Measurements from ENCODE around the gene TLR4. TPM values are rescaled to one million over a fixed set of nuclear protein-coding genes. Genes with fewer than 3 reads are reported as not detected.

The TLR4 gene
- polyA plus RNA-seq, 1 donor from 2014 or later: 0.07 TPM

DNA sequence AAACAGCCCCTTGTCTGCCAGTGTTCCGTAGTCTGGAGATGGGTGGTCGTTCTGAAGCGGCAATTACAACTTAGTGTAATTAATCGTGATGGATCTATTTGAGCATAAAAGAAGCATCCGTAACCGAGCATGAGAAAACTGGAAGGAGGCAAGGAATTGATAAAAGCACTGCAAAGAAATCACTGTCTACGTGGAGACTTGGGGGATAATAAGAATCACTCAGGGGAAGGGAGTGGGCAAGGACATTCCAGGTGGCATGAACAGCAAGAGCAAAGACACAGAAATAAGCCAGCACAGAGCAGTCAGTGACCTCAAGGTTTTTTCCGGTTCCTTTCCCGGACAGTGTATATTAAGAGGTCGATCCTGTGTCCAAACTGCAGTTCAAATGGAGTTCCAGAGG is 35.0 kb downstream of the TLR4 start:
- no peaks in the 10 kb centered on the region for H3K36me3 ChIP-seq (ENCODE audit: insufficient read depth, low read length)
- H3K4me3 ChIP-seq (ENCODE audit: low read length): peak overlapping the region; percentile 56
- H2AFZ ChIP-seq (ENCODE audit: low read depth, low read length): no peak overlapping the region
- H4K20me1 ChIP-seq (ENCODE audit: insufficient read depth): no peaks in the 10 kb centered on the region
- peaks cover 29% of the 10 kb centered on the region for H3F3A ChIP-seq (ENCODE audit: insufficient read depth, low read length, poor library complexity, severe bottlenecking)
- H3K27me3 ChIP-seq (ENCODE audit: insufficient read depth, low read depth, low read length): no peaks in the 10 kb centered on the region
- peak overlapping the region; percentile 69 for H3K4me2 ChIP-seq (ENCODE audit: low read length)
- no peak for TF ChIP-seq POLR2AphosphoS5 (IDR thresholded peaks at IDR 0.05)
- TF ChIP-seq EZH2 (IDR thresholded peaks at IDR 0.05; ENCODE audit: borderline replicate concordance, insufficient read depth, low read length, poor library complexity, severe bottlenecking): no peak
- TF ChIP-seq TAF1 (IDR thresholded peaks at IDR 0.05; ENCODE audit: low read depth): no peak
- TF ChIP-seq, protein P1, sequence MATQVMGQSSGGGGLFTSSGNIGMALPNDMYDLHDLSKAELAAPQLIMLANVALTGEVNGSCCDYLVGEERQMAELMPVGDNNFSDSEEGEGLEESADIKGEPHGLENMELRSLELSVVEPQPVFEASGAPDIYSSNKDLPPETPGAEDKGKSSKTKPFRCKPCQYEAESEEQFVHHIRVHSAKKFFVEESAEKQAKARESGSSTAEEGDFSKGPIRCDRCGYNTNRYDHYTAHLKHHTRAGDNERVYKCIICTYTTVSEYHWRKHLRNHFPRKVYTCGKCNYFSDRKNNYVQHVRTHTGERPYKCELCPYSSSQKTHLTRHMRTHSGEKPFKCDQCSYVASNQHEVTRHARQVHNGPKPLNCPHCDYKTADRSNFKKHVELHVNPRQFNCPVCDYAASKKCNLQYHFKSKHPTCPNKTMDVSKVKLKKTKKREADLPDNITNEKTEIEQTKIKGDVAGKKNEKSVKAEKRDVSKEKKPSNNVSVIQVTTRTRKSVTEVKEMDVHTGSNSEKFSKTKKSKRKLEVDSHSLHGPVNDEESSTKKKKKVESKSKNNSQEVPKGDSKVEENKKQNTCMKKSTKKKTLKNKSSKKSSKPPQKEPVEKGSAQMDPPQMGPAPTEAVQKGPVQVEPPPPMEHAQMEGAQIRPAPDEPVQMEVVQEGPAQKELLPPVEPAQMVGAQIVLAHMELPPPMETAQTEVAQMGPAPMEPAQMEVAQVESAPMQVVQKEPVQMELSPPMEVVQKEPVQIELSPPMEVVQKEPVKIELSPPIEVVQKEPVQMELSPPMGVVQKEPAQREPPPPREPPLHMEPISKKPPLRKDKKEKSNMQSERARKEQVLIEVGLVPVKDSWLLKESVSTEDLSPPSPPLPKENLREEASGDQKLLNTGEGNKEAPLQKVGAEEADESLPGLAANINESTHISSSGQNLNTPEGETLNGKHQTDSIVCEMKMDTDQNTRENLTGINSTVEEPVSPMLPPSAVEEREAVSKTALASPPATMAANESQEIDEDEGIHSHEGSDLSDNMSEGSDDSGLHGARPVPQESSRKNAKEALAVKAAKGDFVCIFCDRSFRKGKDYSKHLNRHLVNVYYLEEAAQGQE (IDR thresholded peaks at IDR 0.05; ENCODE audit: borderline replicate concordance): no peak
- TF ChIP-seq RAD21 (conservative IDR thresholded peaks at IDR 0.05): no peak
- peak overlapping the region; percentile 96 for H3K27ac ChIP-seq (ENCODE audit: low read length)
- no peaks in the 10 kb centered on the region for H3K9me2 ChIP-seq (ENCODE audit: insufficient read depth, low read length)
- H3K9ac ChIP-seq (ENCODE audit: low read length): peak overlapping the region; percentile 66
- H3K9me3 ChIP-seq (ENCODE audit: low read length): no peaks in the 10 kb centered on the region
- H3K79me2 ChIP-seq (replicated peaks; ENCODE audit: insufficient read depth, low read length): no peaks in the 10 kb centered on the region

DNA sequence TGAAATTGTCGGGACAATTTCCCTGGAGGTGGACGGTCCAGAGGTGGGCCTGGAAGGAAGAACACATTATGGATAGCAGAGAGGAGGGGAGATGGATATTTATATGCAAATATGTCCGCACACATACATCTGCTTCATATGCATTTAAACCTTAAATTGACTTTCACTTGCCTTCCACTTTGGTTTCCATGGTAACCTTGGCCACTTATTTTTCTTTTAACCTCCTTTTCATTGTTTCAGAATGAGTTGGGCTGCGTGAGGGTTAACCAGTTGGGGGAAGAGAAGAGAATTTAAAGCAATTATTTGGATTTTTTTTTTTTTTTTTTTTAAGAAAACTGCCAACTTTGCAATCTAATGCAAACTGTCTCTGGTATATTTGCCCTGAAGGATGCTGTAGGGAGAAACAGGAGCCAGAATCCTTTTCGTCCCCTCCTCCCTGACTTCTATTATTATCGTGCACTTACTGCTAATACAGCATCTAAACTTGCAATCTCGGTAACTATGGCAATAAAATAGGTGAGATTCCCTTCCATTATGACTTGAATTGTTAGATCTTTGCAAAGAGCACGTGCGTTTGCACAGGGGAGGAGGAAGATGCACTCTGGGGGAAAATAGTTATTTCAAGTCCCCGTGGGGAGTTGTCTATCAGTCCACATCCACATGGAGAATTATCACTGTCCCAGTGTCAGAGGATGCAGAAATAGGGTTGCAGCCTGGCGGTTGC is 35.6 kb downstream of the TLR4 start:
- Histone ChIP-seq H3F3A (ENCODE audit: insufficient read depth, low read length, poor library complexity, severe bottlenecking) (peaks cover 29% of the 10 kb centered on the region), H3K9me2 (ENCODE audit: insufficient read depth, low read length) (no peaks in the 10 kb centered on the region), H3K9me3 (ENCODE audit: low read length) (no peaks in the 10 kb centered on the region), H3K27me3 (ENCODE audit: insufficient read depth, low read depth, low read length) (no peaks in the 10 kb centered on the region), H3K36me3 (ENCODE audit: insufficient read depth, low read length) (no peaks in the 10 kb centered on the region), H4K20me1 (ENCODE audit: insufficient read depth) (no peaks in the 10 kb centered on the region), H3K9ac (ENCODE audit: low read length) (peak overlapping the region; percentile 66), H3K79me2 (replicated peaks; ENCODE audit: insufficient read depth, low read length) (no peaks in the 10 kb centered on the region), H3K4me2 (ENCODE audit: low read length) (peak overlapping the region; percentile 69), H3K27ac (ENCODE audit: low read length) (peak overlapping the region; percentile 96), H3K4me3 (ENCODE audit: low read length) (peak overlapping the region; percentile 56), H2AFZ (ENCODE audit: low read depth, low read length) (no peak overlapping the region)
- TF ChIP-seq EP300 (conservative IDR thresholded peaks at IDR 0.05; ENCODE audit: poor library complexity, severe bottlenecking): peak; percentile 85
- TF ChIP-seq MXI1 (conservative IDR thresholded peaks at IDR 0.05; ENCODE audit: poor library complexity, severe bottlenecking): peak; percentile 95
- TF ChIP-seq, protein P1 (IDR thresholded peaks at IDR 0.05; ENCODE audit: borderline replicate concordance): peak; percentile 67
- no peak for TF ChIP-seq TAF1 (IDR thresholded peaks at IDR 0.05; ENCODE audit: low read depth)
- TF ChIP-seq SMC3 (conservative IDR thresholded peaks at IDR 0.05; ENCODE audit: poor library complexity): no peak
- peak; percentile 41 for TF ChIP-seq RAD21 (conservative IDR thresholded peaks at IDR 0.05)
- no peak for TF ChIP-seq EZH2 (IDR thresholded peaks at IDR 0.05; ENCODE audit: borderline replicate concordance, insufficient read depth, low read length, poor library complexity, severe bottlenecking)
- TF ChIP-seq POLR2AphosphoS5 (IDR thresholded peaks at IDR 0.05): peak; percentile 83
- TF ChIP-seq, protein P2, sequence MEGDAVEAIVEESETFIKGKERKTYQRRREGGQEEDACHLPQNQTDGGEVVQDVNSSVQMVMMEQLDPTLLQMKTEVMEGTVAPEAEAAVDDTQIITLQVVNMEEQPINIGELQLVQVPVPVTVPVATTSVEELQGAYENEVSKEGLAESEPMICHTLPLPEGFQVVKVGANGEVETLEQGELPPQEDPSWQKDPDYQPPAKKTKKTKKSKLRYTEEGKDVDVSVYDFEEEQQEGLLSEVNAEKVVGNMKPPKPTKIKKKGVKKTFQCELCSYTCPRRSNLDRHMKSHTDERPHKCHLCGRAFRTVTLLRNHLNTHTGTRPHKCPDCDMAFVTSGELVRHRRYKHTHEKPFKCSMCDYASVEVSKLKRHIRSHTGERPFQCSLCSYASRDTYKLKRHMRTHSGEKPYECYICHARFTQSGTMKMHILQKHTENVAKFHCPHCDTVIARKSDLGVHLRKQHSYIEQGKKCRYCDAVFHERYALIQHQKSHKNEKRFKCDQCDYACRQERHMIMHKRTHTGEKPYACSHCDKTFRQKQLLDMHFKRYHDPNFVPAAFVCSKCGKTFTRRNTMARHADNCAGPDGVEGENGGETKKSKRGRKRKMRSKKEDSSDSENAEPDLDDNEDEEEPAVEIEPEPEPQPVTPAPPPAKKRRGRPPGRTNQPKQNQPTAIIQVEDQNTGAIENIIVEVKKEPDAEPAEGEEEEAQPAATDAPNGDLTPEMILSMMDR (IDR thresholded peaks at IDR 0.05; ENCODE audit: poor library complexity, severe bottlenecking): peak; percentile 29

Measured in neural cell (in vitro differentiated cells).